Uterus (tissue), 2 donors: ENCODE results near the gene SLC9A7.

Experiments
- POLR2A ChIP-seq, 2 donors: fragments of 450-650 bp; IDR thresholded peaks; one replicate each; pipeline ENCODE4 v1.6.1; 2016; ENCODE audit warnings: antibody characterized with exemption in 2 of 2, mild to moderate bottlenecking in 1 of 2, moderate library complexity in 1 of 2
- TF ChIP-seq, protein P1 (sequence below), 4 experiments: fragments of 200-600 bp in 2 of 4; fragments of 450-650 bp in 2 of 4; sonication (generic) in 2 of 4; IDR thresholded peaks; one replicate each; pipeline ENCODE4 v1.5.1; 2016 to 2019; ENCODE audit warnings: antibody characterized with exemption in 4 of 4, mild to moderate bottlenecking in 2 of 4, moderate library complexity in 1 of 4

DNA sequence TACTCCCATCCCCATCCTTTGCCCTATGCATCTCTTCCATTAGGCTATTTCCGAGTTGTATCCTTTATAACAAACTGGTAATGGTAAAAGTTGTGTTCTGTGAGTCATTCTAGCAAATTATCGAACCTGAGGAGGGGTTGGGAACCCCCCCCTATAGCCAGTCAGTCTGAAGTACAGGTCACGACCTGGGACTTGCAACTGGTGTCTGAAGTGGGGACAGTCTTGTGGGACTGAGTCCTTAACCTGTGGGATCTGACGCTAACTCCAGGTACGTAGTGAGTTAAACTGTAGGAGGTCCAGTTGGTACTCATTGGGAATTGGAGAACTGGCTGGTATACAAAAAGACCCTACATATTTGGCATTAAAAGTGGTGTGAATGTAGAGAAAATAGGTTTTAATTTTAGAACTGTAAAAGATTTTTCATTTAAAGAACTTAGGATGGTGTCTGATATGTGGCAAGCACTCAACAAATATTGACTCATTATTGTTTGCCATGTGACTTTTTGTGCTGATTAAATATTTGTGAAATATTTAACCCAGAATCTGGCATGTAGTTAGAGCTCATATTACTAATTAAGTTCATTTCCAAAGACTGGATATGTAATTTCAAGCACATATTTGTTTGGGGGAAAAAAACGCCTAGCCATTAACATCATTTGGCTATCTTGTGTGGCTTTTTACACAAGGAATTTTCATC lies 134.7 kb downstream of the SLC9A7 start:
- TF ChIP-seq, protein P1, sequence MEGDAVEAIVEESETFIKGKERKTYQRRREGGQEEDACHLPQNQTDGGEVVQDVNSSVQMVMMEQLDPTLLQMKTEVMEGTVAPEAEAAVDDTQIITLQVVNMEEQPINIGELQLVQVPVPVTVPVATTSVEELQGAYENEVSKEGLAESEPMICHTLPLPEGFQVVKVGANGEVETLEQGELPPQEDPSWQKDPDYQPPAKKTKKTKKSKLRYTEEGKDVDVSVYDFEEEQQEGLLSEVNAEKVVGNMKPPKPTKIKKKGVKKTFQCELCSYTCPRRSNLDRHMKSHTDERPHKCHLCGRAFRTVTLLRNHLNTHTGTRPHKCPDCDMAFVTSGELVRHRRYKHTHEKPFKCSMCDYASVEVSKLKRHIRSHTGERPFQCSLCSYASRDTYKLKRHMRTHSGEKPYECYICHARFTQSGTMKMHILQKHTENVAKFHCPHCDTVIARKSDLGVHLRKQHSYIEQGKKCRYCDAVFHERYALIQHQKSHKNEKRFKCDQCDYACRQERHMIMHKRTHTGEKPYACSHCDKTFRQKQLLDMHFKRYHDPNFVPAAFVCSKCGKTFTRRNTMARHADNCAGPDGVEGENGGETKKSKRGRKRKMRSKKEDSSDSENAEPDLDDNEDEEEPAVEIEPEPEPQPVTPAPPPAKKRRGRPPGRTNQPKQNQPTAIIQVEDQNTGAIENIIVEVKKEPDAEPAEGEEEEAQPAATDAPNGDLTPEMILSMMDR (IDR thresholded peaks at IDR 0.05): no peak
- TF ChIP-seq POLR2A (IDR thresholded peaks at IDR 0.05): no peak
